ENCODE measurements around the gene PLCH1. TPM values are rescaled to one million over a fixed set of nuclear protein-coding genes. Genes with fewer than 3 reads are reported as not detected.

The PLCH1 gene
- polyA plus RNA-seq, 1 donor, result 7.4 TPM

- Histone ChIP-seq H3K9me3 (ENCODE audit: control insufficient read depth, low read depth, low read length) (no peaks in the 10 kb centered on the region), H3K36me3 (ENCODE audit: control insufficient read depth, insufficient read depth, low read length) (no peaks in the 10 kb centered on the region), H3K4me1 (ENCODE audit: control insufficient read depth, insufficient read depth, low read length) (no peaks in the 10 kb centered on the region), H3K4me3 (ENCODE audit: low read length) (no peak overlapping the region), H3K27ac (ENCODE audit: low read length) (no peak overlapping the region), H3K27me3 (ENCODE audit: control insufficient read depth, insufficient read depth, low read length) (no peaks in the 10 kb centered on the region)
- peak; percentile 7 to 18 for DNase-seq
- no CpG with 5 or more reads among the region's 8 CpGs for WGBS (ENCODE audit: insufficient coverage, low lambda C conversion rate)
Observed at GRCh38 chr3:155512175-155512866, 232.6 kb downstream of the PLCH1 start.

- H3K4me1 ChIP-seq (ENCODE audit: control insufficient read depth, insufficient read depth, low read length), result no peaks in the 10 kb centered on the region
- no peaks in the 10 kb centered on the region for H3K9me3 ChIP-seq (ENCODE audit: control insufficient read depth, low read depth, low read length)
- no CpG with 5 or more reads among the region's 1 CpG for WGBS (ENCODE audit: insufficient coverage, low lambda C conversion rate)
- DNase-seq, result no peak
- no peak overlapping the region for H3K27ac ChIP-seq (ENCODE audit: low read length)
- H3K36me3 ChIP-seq (ENCODE audit: control insufficient read depth, insufficient read depth, low read length), result no peaks in the 10 kb centered on the region
- H3K27me3 ChIP-seq (ENCODE audit: control insufficient read depth, insufficient read depth, low read length), result no peaks in the 10 kb centered on the region
- H3K4me3 ChIP-seq (ENCODE audit: low read length), result no peak overlapping the region
Observed at GRCh38 chr3:155504682-155505081, 240.2 kb downstream of the PLCH1 start.

- Histone ChIP-seq H3K27me3 (ENCODE audit: control insufficient read depth, insufficient read depth, low read length) (no peaks in the 10 kb centered on the region), H3K36me3 (ENCODE audit: control insufficient read depth, insufficient read depth, low read length) (peaks cover 2% of the 10 kb centered on the region), H3K27ac (ENCODE audit: low read length) (no peak overlapping the region), H3K9me3 (ENCODE audit: control insufficient read depth, low read depth, low read length) (no peaks in the 10 kb centered on the region), H3K4me1 (ENCODE audit: control insufficient read depth, insufficient read depth, low read length) (no peaks in the 10 kb centered on the region), H3K4me3 (ENCODE audit: low read length) (no peak overlapping the region)
- DNase-seq, result no peak
- 80% methylated on average over 1 of the region's 5 CpGs for WGBS (ENCODE audit: insufficient coverage, low lambda C conversion rate)
Observed at GRCh38 chr3:155502630-155503029, 242.2 kb downstream of the PLCH1 start.

GRCh38 chr3:155500194-155500818 is 244.6 kb downstream of the PLCH1 start:
- no peak overlapping the region for H3K4me3 ChIP-seq (ENCODE audit: low read length)
- no peaks in the 10 kb centered on the region for H3K27me3 ChIP-seq (ENCODE audit: control insufficient read depth, insufficient read depth, low read length)
- H3K36me3 ChIP-seq (ENCODE audit: control insufficient read depth, insufficient read depth, low read length), result peaks cover 2% of the 10 kb centered on the region
- no peak for DNase-seq
- 83% methylated on average over 1 of the region's 4 CpGs for WGBS (ENCODE audit: insufficient coverage, low lambda C conversion rate)
- H3K9me3 ChIP-seq (ENCODE audit: control insufficient read depth, low read depth, low read length), result no peaks in the 10 kb centered on the region
- H3K4me1 ChIP-seq (ENCODE audit: control insufficient read depth, insufficient read depth, low read length), result no peaks in the 10 kb centered on the region
- no peak overlapping the region for H3K27ac ChIP-seq (ENCODE audit: low read length)

GRCh38 chr3:155497930-155498647 is 246.8 kb downstream of the PLCH1 start:
- H3K27ac ChIP-seq (ENCODE audit: low read length), result no peak overlapping the region
- peaks cover 2% of the 10 kb centered on the region for H3K36me3 ChIP-seq (ENCODE audit: control insufficient read depth, insufficient read depth, low read length)
- no peak overlapping the region for H3K4me3 ChIP-seq (ENCODE audit: low read length)
- no peaks in the 10 kb centered on the region for H3K9me3 ChIP-seq (ENCODE audit: control insufficient read depth, low read depth, low read length)
- H3K4me1 ChIP-seq (ENCODE audit: control insufficient read depth, insufficient read depth, low read length), result no peaks in the 10 kb centered on the region
- DNase-seq, result no peak
- no peaks in the 10 kb centered on the region for H3K27me3 ChIP-seq (ENCODE audit: control insufficient read depth, insufficient read depth, low read length)
- WGBS (ENCODE audit: insufficient coverage, low lambda C conversion rate), result no CpG with 5 or more reads among the region's 5 CpGs

- Histone ChIP-seq H3K4me1 (ENCODE audit: control insufficient read depth, insufficient read depth, low read length) (no peaks in the 10 kb centered on the region), H3K27ac (ENCODE audit: low read length) (no peak overlapping the region), H3K27me3 (ENCODE audit: control insufficient read depth, insufficient read depth, low read length) (no peaks in the 10 kb centered on the region), H3K4me3 (ENCODE audit: low read length) (no peak overlapping the region), H3K9me3 (ENCODE audit: control insufficient read depth, low read depth, low read length) (no peaks in the 10 kb centered on the region), H3K36me3 (ENCODE audit: control insufficient read depth, insufficient read depth, low read length) (peaks cover 2% of the 10 kb centered on the region)
- DNase-seq, result no peak
Observed at GRCh38 chr3:155496206-155496605, 248.7 kb downstream of the PLCH1 start.

- no peaks in the 10 kb centered on the region for H3K9me3 ChIP-seq (ENCODE audit: control insufficient read depth, low read depth, low read length)
- WGBS (ENCODE audit: insufficient coverage, low lambda C conversion rate), result no CpG with 5 or more reads among the region's 4 CpGs
- no peak overlapping the region for H3K27ac ChIP-seq (ENCODE audit: low read length)
- no peak for DNase-seq
- H3K4me1 ChIP-seq (ENCODE audit: control insufficient read depth, insufficient read depth, low read length), result no peaks in the 10 kb centered on the region
- peaks cover 2% of the 10 kb centered on the region for H3K36me3 ChIP-seq (ENCODE audit: control insufficient read depth, insufficient read depth, low read length)
- H3K27me3 ChIP-seq (ENCODE audit: control insufficient read depth, insufficient read depth, low read length), result no peaks in the 10 kb centered on the region
- no peak overlapping the region for H3K4me3 ChIP-seq (ENCODE audit: low read length)
Observed at GRCh38 chr3:155495387-155495786, 249.5 kb downstream of the PLCH1 start.

- Histone ChIP-seq H3K4me1 (ENCODE audit: control insufficient read depth, insufficient read depth, low read length) (no peaks in the 10 kb centered on the region), H3K27ac (ENCODE audit: low read length) (no peak overlapping the region), H3K4me3 (ENCODE audit: low read length) (no peak overlapping the region), H3K36me3 (ENCODE audit: control insufficient read depth, insufficient read depth, low read length) (peaks cover under 1% of the 10 kb centered on the region), H3K9me3 (ENCODE audit: control insufficient read depth, low read depth, low read length) (no peaks in the 10 kb centered on the region), H3K27me3 (ENCODE audit: control insufficient read depth, insufficient read depth, low read length) (no peaks in the 10 kb centered on the region)
- 100% methylated on average over 3 of the region's 5 CpGs for WGBS (ENCODE audit: insufficient coverage, low lambda C conversion rate)
- DNase-seq, result no peak
Observed at GRCh38 chr3:155494332-155494731, 250.5 kb downstream of the PLCH1 start.

- H3K27me3 ChIP-seq (ENCODE audit: control insufficient read depth, insufficient read depth, low read length), result no peaks in the 10 kb centered on the region
- peaks cover 2% of the 10 kb centered on the region for H3K36me3 ChIP-seq (ENCODE audit: control insufficient read depth, insufficient read depth, low read length)
- DNase-seq, result no peak
- H3K9me3 ChIP-seq (ENCODE audit: control insufficient read depth, low read depth, low read length), result no peaks in the 10 kb centered on the region
- no peak overlapping the region for H3K4me3 ChIP-seq (ENCODE audit: low read length)
- H3K27ac ChIP-seq (ENCODE audit: low read length), result no peak overlapping the region
- 90% methylated on average over 1 of the region's 1 CpG for WGBS (ENCODE audit: insufficient coverage, low lambda C conversion rate)
- no peaks in the 10 kb centered on the region for H3K4me1 ChIP-seq (ENCODE audit: control insufficient read depth, insufficient read depth, low read length)
Observed at GRCh38 chr3:155492841-155493240, 252.0 kb downstream of the PLCH1 start.

- Histone ChIP-seq H3K4me3 (ENCODE audit: low read length) (no peak overlapping the region), H3K27me3 (ENCODE audit: control insufficient read depth, insufficient read depth, low read length) (no peaks in the 10 kb centered on the region), H3K4me1 (ENCODE audit: control insufficient read depth, insufficient read depth, low read length) (no peaks in the 10 kb centered on the region), H3K27ac (ENCODE audit: low read length) (no peak overlapping the region), H3K9me3 (ENCODE audit: control insufficient read depth, low read depth, low read length) (no peaks in the 10 kb centered on the region), H3K36me3 (ENCODE audit: control insufficient read depth, insufficient read depth, low read length) (peaks cover 2% of the 10 kb centered on the region)
- WGBS (ENCODE audit: insufficient coverage, low lambda C conversion rate), result no CpG with 5 or more reads among the region's 3 CpGs
- no peak for DNase-seq
Observed at GRCh38 chr3:155491696-155492095, 253.2 kb downstream of the PLCH1 start.

Measured in large intestine (tissue), 3 donors.